OCI-LY1 (cell line): ENCODE results near the gene MAGEB17.

Experiments
- H2AFZ ChIP-seq: fragments of 200-600 bp; sonication (generic), shearing (Covaris generic); 2 replicates; pipeline ENCODE4 v1.6.0; 2014; ENCODE audit warnings: antibody characterized with exemption, mild to moderate bottlenecking, low read length
- H3F3A ChIP-seq: fragments of 200-600 bp; sonication (generic), shearing (Covaris generic); 2 replicates; pipeline ENCODE4 v1.6.0; 2014; ENCODE audit warnings: mild to moderate bottlenecking, antibody characterized with exemption, low read length, moderate library complexity; ENCODE audit not compliant: insufficient read depth
- H3K27ac ChIP-seq: fragments of 200-600 bp; sonication (generic); 2 replicates; pipeline ENCODE4 v1.5.1; 2014; ENCODE audit warnings: low read length, mixed run types, mild to moderate bottlenecking, low read depth; ENCODE audit not compliant: poor library complexity, severe bottlenecking
- H3K27me3 ChIP-seq: fragments of 200-600 bp; sonication (generic); 2 replicates; pipeline ENCODE4 v1.6.0; 2014; ENCODE audit warnings: antibody characterized with exemption, mild to moderate bottlenecking, low read length, moderate library complexity; ENCODE audit not compliant: insufficient read depth
- H3K36me3 ChIP-seq: fragments of 200-600 bp; sonication (generic); 2 replicates; pipeline ENCODE4 v1.6.1; 2014; ENCODE audit warnings: mild to moderate bottlenecking, antibody characterized with exemption, low read length, moderate library complexity, mixed read lengths; ENCODE audit not compliant: insufficient read depth
- H3K4me1 ChIP-seq: fragments of 200-600 bp; sonication (generic); 2 replicates; pipeline ENCODE4 v1.5.1; 2014; ENCODE audit warnings: mild to moderate bottlenecking, low read length, moderate library complexity; ENCODE audit not compliant: insufficient read depth, severe bottlenecking
- H3K4me2 ChIP-seq: fragments of 200-600 bp; sonication (generic), shearing (Covaris generic); 2 replicates; pipeline ENCODE4 v1.6.1; 2014; ENCODE audit warnings: low read length
- H3K4me3 ChIP-seq: fragments of 200-600 bp; sonication (generic); 2 replicates; pipeline ENCODE4 v1.5.1; 2014; ENCODE audit warnings: low read length, low read depth, mild to moderate bottlenecking, mixed read lengths; ENCODE audit not compliant: poor library complexity, severe bottlenecking
- H3K79me2 ChIP-seq: fragments of 200-600 bp; shearing (Covaris generic); 2 replicates; pipeline ENCODE4 v1.6.1; 2016; ENCODE audit warnings: mixed run types, low read length, mixed read lengths; ENCODE audit not compliant: insufficient read depth
- H3K9ac ChIP-seq: fragments of 200-600 bp; sonication (generic), shearing (Covaris generic); 2 replicates; pipeline ENCODE4 v1.6.1; 2014; ENCODE audit warnings: mild to moderate bottlenecking, low read length, mixed read lengths
- H3K9me2 ChIP-seq: fragments of 200-600 bp; sonication (generic), shearing (Covaris generic); 2 replicates; pipeline ENCODE4 v1.6.1; 2014; ENCODE audit warnings: low read depth, mild to moderate bottlenecking, low read length, mixed read lengths
- H3K9me3 ChIP-seq: fragments of 200-600 bp; shearing (Covaris generic); 2 replicates; pipeline ENCODE4 v1.6.1; 2014; ENCODE audit warnings: low read length, mixed read lengths
- H4K20me1 ChIP-seq: fragments of 200-600 bp; sonication (generic), shearing (Covaris generic); 2 replicates; pipeline ENCODE4 v1.6.0; 2016; ENCODE audit warnings: mild to moderate bottlenecking, low read length; ENCODE audit not compliant: insufficient read depth
- CTCF ChIP-seq: fragments of 200-600 bp; sonication (generic), shearing (Covaris generic); IDR thresholded peaks from 2 replicates; pipeline ENCODE4 v1.5.1; 2017; ENCODE audit warnings: mild to moderate bottlenecking, antibody characterized with exemption, low read length, moderate library complexity, mixed read lengths
- EZH2 ChIP-seq: fragments of 200-600 bp; sonication (generic), shearing (Covaris generic); IDR thresholded peaks from 2 replicates; pipeline ENCODE4 v1.8.0; 2017; ENCODE audit warnings: borderline replicate concordance, mixed run types, mild to moderate bottlenecking, antibody characterized with exemption, low read length, moderate library complexity, mixed read lengths

MAGEB17 gene

GRCh38 chrX:16171039-16171438, 3.8 kb downstream of the MAGEB17 start:
- Histone ChIP-seq H3K4me1 (no peaks in the 10 kb centered on the region), H3K9me2 (no peaks in the 10 kb centered on the region), H3K9me3 (no peaks in the 10 kb centered on the region), H2AFZ (no peak overlapping the region), H3K79me2 (no peaks in the 10 kb centered on the region), H3K36me3 (no peaks in the 10 kb centered on the region), H4K20me1 (no peaks in the 10 kb centered on the region), H3F3A (no peaks in the 10 kb centered on the region), H3K9ac (no peak overlapping the region), H3K4me3 (no peak overlapping the region), H3K4me2 (no peak overlapping the region), H3K27me3 (no peaks in the 10 kb centered on the region), H3K27ac (no peak overlapping the region)
- no peak for TF ChIP-seq EZH2
- no peak for TF ChIP-seq CTCF

- Histone ChIP-seq H3K27me3 (no peaks in the 10 kb centered on the region), H3K79me2 (no peaks in the 10 kb centered on the region), H3K9me3 (no peaks in the 10 kb centered on the region), H3K27ac (no peak overlapping the region), H3K4me1 (no peaks in the 10 kb centered on the region), H3K36me3 (no peaks in the 10 kb centered on the region), H4K20me1 (no peaks in the 10 kb centered on the region), H2AFZ (no peak overlapping the region), H3K9me2 (no peaks in the 10 kb centered on the region), H3K4me2 (no peak overlapping the region), H3K4me3 (no peak overlapping the region), H3F3A (no peaks in the 10 kb centered on the region), H3K9ac (no peak overlapping the region)
- TF ChIP-seq CTCF (no peak), EZH2 (no peak)
Observed at GRCh38 chrX:16171944-16172343, 4.7 kb downstream of the MAGEB17 start.

GRCh38 chrX:16172391-16172790, 5.1 kb downstream of the MAGEB17 start:
- H3K4me2 ChIP-seq: no peak overlapping the region
- no peaks in the 10 kb centered on the region for H3K27me3 ChIP-seq
- no peaks in the 10 kb centered on the region for H3F3A ChIP-seq
- H3K9me3 ChIP-seq: no peaks in the 10 kb centered on the region
- H3K27ac ChIP-seq: no peak overlapping the region
- TF ChIP-seq EZH2: no peak
- no peak for TF ChIP-seq CTCF
- no peaks in the 10 kb centered on the region for H3K9me2 ChIP-seq
- no peak overlapping the region for H3K9ac ChIP-seq
- no peaks in the 10 kb centered on the region for H4K20me1 ChIP-seq
- no peak overlapping the region for H2AFZ ChIP-seq
- H3K36me3 ChIP-seq: no peaks in the 10 kb centered on the region
- no peaks in the 10 kb centered on the region for H3K79me2 ChIP-seq
- H3K4me3 ChIP-seq: no peak overlapping the region
- H3K4me1 ChIP-seq: no peaks in the 10 kb centered on the region
